ENCODE data around the gene TSPAN18.

- TF ChIP-seq CTCF (conservative IDR thresholded peaks at IDR 0.05; ENCODE audit: low read depth, low read length) (no peak), EZH2 (IDR thresholded peaks at IDR 0.05; ENCODE audit: low read length, unreplicated experiment) (no peak)
Observed at GRCh38 chr11:44734843-44735381, 8.2 kb downstream of the TSPAN18 start.
